NCI-H1694 (cell line): Measurements from ENCODE around the gene IL26.
"Not testable (repeated sequence)": the region's sequence is repeated elsewhere in the genome, so short reads cannot be mapped to it uniquely, and the experiment has no call there.

ENCODE experiments used
- DNase-seq: peaks from one replicate; lab custom pipeline; 2025; lab: John Stamatoyannopoulos, UW

Gene IL26

DNA sequence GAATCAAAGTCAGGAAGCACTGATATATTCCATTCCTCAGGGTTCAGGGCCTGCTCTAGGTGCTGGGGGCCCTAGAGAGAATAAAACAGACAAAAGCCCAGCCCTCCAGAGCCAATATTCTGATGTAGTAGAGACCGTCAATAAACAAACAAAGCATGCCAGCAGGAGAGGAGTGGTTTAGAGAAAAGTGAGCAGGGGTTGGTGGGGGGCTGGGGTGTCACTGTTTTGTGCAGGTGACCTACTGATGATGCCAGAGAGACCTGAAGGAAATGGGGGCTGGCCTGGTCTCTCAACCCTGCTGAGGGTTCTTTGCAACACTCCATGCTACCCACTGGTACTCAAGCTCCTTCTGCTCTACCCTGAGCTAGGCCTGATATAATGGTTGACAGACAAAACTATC is 26.5 kb downstream of the IL26 start:
- DNase-seq, result no peak

DNA sequence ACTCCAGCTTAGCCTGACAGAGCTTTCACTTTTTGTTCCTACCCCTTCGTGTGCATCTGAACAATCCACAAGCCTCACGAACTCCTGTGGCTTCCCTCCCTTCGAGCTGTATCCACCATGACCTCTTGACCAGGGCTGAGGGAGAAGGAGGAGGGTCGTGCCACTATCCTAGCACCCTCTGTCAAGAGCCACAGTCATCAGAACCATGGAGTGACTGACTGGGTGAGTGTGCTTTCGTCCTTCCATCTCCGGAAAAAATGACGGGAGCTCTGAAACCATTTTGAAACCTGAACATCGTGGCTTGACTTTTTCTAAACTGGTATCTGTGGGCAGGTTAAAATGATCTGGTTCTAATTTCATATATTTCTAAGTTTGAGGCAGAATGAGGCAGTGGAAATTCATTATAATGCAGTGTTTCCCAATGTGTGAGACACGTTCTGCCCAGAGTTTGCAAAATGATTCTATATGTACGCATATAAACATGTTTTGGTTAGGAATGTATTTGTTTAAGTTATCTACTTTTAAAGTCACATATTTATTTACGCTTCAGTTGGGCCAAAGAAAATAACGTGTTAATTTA is 27.0 kb downstream of the IL26 start:
- no peak for DNase-seq

DNA sequence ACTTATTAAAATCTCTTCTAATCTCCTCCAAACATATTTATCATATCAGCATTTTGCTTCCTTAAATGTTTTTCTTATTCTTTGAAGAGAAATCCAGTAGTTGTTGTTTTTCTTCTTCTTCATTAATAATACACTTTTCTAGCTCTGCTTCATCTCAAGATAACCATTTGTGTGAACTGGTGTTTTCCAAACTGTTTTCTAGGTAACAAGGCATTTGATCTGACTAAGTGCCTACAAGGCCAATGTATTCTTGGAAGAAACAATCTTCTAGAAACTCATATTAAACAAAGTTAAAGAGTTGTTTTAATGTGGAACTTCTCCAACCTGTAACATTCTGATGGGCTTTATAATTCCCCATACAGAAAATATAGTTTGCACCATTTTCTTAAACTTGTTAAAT is 35.3 kb downstream of the IL26 start:
- no peak for DNase-seq

DNA sequence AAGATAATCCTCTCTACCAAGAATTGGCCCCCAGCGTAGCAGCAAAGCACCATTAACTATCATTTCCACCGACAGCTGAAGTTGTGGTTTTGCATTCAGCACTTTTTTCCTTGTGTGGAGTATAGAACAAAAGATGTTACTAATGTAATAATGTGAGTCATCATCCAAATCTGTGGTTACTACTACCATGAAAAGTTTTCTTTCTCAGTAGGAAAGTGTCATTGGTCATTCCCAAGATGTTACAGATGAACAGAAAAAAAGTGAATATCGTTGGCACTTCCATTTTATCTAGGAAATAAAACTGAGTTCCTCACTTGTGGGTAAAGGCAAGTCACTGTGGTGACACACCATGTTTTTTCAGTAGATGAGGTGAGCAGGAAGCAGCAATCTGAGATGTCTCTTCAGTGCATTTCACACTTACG is 35.8 kb downstream of the IL26 start:
- no peak for DNase-seq

DNA sequence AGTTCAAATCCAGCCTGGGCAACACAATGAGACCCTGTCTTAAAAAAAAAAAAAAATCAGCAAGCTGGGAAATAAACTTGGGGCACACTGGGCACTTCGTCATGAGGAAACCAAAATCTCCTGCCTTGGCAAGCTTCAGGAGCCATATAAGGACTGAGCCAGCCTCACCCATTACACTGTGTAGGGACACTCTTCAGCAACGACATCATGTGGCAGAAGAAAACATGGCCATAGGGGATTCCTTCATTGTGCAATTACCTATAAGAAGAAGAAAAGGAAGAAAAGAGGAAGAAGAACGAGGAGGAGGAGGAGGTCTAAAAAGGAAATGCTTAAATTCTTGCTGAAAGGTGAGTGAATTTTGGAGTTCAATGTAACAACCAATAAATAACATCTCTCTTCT is 40.0 kb downstream of the IL26 start:
- DNase-seq, result no peak

DNA sequence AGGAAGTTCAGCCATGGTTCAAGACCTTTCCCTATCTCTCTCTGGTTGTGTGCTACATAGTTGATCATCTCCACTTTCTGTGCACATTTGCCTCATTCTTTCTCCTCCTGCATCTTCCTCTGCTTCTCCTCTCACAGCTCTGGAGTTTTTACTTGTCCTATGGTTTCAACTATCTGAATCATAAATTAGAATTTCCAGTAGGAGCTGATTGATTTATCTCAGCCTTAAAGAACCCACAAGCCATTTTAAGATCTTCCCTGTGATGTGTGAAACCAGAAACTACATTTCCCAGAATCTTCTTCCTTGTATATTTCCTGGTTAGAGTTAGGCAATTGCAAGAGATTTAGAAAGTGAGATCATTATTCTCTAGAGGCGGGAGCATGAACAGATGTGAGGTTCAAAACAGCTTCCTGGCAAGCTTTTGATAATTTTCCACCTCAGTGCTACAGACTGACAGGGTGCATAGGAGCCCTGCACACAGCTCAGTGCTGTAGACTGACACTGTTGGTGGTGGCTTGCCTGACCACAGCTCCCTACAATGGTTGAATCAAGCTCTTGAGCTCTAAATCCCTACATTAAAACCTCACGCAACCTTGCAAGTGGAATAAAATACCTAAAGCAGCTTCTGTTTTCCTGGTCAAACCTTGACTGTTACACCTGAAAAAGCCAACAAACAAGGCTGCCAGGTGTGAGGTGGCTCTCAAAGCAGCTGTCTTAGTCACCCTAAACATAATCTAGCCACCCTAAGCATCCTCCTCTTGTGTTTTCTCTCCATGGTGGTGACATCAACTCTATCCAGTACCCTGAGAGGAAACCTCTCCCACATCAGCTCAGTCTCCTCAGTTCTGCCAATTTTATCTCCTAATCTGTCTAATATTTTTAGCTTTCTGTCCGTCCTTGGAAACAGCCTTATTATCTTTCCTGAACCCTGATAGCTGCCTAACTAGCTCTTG is 44.5 kb downstream of the IL26 start:
- peak; percentile 91 for DNase-seq

DNA sequence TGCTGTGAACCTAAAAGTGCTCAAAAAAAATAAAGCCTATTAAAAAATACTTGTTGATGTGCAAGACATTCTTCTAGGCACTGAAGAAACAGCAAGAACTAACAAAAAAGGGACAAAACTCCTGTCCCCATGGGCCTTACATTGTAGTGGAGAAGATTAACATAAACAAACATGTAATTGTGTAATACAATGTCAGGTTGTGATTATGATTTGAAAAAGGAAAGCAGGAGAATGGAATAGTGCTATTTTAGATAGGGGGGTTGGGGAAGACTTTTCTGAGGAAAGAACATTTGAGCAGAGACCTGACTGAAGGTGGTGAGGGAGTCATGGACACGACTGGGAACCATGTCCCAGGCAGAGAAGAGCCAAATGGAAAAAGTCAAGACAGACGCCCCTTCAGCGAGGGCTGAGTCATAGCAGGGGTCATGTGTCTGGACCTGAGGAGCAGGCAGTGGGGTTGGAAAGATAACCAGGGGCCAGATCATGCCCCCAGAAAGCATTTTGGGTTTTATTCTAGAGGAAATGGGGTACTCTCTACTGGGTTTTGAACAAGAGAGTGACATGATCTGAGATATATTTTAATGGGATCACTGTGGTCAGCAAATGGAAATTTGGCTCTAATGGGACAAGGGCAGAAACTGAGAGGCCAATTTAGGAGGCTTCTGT is 46.7 kb downstream of the IL26 start:
- DNase-seq, result no peak

GRCh38 chr12:68178184-68178583 is 47.4 kb downstream of the IL26 start:
- DNase-seq, result no peak

GRCh38 chr12:68177562-68177961 is 48.0 kb downstream of the IL26 start:
- DNase-seq, result no peak

DNA sequence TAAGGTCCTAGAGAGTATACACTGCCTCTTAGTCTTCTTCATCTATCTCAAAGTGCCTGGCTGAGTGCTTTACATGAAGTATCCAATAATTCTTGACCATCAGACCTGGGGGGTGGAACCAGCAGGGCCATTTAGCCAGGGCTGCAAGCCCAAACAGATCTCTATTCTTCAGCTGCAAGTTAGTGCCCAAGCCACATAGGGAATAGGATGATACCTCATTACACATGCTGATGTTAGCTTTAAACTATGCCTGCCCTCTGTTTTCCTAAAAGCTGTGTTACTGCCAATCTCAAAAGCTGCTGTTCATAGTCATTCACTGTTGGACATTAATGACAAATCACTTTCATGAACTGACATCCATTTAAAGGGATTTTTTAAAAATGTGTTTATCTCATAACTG is 49.4 kb downstream of the IL26 start:
- DNase-seq, result no peak

DNA sequence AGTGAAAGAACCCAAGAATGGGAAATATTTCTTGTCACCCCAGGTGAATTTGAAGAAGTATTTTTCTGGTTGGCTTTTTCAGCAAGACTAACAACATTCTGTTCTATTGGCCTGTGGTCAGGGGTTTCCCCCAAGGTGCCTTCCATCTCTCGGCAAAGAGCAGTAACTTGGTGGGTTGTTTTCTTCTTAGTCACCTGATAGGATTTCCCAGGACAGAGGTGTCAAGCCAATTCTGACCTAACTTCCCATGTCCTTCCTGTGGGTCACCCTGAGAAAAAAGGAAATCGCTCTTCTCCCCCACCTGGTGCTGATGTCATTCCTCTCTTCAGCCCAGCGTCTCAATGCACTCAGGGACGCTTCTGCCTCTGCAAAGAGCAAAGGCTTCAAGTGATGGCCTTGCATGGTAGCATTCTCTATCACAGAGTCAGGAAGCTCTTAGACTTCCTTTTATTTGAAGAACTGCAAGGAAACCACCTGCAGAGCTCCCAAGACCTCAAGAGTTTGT is 50.0 kb downstream of the IL26 start:
- no peak for DNase-seq

- DNase-seq, result not testable (repeated sequence)
Measured at GRCh38 chr12:68174761-68175160, 50.8 kb downstream of the IL26 start.

DNA sequence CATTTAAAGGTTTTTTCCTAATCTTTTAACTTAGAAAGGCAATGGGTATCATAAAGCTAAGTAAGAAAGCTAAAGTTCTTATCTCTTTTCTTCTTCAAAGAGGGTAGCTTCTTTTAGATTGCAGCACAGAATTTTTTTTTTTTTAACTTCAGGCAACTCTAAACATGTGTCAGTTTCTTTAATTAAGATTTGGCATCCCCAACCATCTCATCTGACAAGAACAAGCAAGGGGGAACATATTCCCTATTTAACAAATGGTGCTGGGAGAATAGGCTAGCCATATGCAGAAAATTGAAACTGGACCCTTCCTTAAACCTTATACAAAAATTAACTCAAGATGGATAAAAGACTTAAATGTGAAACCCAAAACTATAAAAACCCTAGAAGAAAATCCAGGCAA is 51.8 kb downstream of the IL26 start:
- no peak for DNase-seq

DNA sequence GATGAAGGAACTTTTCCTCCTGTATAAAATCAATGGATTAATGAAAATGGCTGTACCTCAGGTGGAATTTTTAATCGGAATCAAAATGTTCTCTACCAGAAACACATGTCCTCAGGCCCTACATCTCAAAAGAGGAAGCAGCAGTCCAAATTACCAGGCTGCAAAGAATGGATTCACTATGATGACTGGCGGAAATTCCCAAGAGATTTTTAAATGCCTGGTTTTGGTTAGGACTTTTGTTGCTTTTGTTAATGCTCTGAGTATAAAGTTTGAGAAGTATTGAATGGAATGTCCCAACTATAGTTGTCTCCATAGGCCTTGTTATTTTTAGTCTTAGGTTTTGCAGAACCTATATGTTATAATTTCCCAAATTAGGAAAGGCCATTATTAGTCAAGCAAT is 54.9 kb downstream of the IL26 start:
- no peak for DNase-seq

GRCh38 chr12:68169213-68169889 is 56.3 kb downstream of the IL26 start:
- DNase-seq, result no peak

DNA sequence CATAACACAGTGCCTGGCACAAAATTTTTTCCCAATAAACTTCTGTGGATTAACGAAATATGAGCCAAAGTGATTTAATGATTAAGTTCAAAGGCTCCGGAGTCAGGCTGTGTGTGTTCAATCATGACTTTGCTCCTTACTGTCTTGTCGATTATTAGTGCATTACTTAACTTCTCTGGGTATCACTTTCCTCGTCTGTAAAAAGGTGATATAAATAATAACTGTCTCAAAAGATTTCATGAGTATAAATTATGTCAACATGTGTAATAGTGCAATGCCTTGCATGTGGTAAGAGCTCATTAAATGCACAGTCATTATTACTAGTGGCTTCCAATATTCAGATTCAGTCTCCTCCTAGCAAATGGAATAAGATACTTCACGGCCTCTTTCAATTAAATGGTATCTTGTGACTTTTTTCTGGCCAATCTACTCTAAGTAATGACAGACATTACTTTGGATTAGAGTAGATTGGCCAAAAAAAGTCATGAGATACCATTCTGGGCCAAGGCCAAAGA is 59.2 kb downstream of the IL26 start:
- DNase-seq, result no peak

DNA sequence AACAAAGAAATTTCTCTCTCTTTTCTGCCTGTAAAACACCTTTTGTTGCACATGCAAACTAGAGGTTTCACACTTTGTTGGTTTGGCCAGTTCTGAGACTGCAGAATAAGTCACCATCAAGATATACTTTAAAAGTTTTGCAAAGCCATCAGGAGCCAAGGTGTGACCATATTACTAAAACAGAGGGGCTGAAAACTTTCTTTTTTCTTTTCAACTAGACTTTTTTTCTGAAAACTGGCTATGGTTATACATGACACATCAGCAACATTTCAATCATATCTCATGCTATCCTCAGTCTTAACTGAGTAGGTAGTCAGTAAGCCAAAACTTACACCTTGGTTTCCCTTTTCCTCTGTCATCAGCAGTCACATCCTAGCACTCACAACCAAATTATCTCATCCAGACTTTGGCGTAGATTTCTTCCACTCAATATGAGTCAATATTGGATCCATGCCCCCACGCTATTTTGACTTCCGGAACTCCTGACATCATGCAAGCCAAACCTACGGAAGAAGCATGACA is 62.0 kb downstream of the IL26 start:
- DNase-seq, result no peak

- no peak for DNase-seq
Measured at GRCh38 chr12:68162374-68162773, 63.2 kb downstream of the IL26 start.

DNA sequence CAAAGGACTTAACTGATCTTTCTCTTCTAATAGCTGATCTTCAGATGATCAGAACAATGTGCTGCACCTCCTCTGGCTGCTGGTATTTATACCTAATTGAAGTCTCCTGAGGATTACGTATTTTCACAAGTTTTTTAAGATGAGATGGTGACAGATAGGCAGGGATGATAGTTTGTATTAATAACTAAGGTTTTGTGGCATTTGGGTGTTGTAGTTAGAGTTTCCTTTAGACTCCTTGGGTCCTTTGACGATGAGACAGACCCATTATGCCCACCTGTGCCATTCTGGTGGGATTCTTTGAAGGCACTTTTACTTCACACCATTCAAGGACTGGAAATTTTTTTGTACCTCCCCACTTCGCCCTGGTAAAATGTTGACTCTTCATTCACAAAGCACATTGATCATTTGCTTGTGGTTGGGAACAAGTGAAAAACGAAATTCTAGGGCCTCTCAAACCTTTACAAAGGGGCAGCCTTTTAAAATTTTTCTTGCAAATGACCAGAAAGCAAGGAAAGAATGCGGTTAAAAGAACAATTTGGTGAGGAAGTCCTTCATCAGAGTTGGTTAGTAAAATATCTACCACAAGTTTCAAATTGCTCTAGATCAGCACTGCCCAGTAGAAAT is 65.8 kb downstream of the IL26 start, which contains the start of gene IFNG:
Gene IFNG (minus strand): TSS at position 60 of the 624 bp plus-strand sequence. CDS start 125 bp downstream, outside the sequence.
- DNase-seq, result no peak

- peak; percentile 5 for DNase-seq
Measured at GRCh38 chr12:68158432-68158831, 67.2 kb downstream of the IL26 start.

DNA sequence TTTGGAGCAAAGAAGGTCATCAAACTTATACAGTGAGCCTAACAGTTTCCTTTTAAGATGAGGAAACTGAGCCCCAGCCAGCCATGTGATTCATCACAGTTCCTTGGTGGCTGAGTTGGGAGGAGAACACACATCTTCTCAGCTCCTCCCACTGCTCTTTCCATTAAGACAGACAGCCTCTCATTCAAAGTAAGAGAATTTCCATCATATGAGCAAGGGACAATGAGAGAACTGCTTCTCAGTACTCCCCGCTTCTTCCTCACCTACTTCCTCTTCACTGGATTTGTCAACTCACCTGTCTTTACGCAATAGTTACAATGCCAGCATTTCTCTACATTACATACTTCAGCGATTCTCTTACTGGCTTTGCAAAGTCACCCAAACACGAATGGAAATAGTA is 68.2 kb downstream of the IL26 start:
- DNase-seq, result no peak
